Colonic mucosa (tissue), 4 donors: ENCODE data around the gene DHDH. TPM values are rescaled to one million over a fixed set of nuclear protein-coding genes. Genes with fewer than 3 reads are reported as not detected.

Source experiments
- DNase-seq: peaks from one replicate; pipeline ENCODE4 v3.0.0-alpha.2; 2020
- H3K27ac ChIP-seq: fragments of 200-600 bp; one replicate; pipeline ENCODE4 v1.8.0; 2021
- H3K27me3 ChIP-seq: fragments of 200-600 bp; one replicate; pipeline ENCODE4 v1.8.0; 2021
- H3K36me3 ChIP-seq: fragments of 200-600 bp; one replicate; pipeline ENCODE4 v1.8.0; 2021
- H3K4me1 ChIP-seq: fragments of 200-600 bp; one replicate; pipeline ENCODE4 v1.8.0; 2021; ENCODE audit warnings: mild to moderate bottlenecking
- H3K4me3 ChIP-seq: fragments of 200-600 bp; one replicate; pipeline ENCODE4 v1.8.0; 2021
- H3K9ac ChIP-seq, 2 donors: one replicate each; pipeline ENCODE4 v1.7.0; 2013; ENCODE audit warnings: control low read depth in 2 of 2, low read depth in 2 of 2, low read length in 2 of 2
- H3K9me3 ChIP-seq: fragments of 200-600 bp; one replicate; pipeline ENCODE4 v1.8.0; 2021
- CTCF ChIP-seq: fragments of 200-600 bp; IDR thresholded peaks from one replicate; pipeline ENCODE4 v1.8.0; 2022; ENCODE audit warnings: antibody characterized with exemption, mild to moderate bottlenecking
- intact Hi-C: fragments of 100-400 bp; cut with DNase I; formaldehyde crosslinking; loops from one replicate; pipeline ENCODE4 v1.14.1; 2022
- total RNA-seq, 2 donors: library from RNA; stranded (reverse); fragmentation: NEBNext Ultra II Directional in 1 of 2; extraction: Animal tissue kit (Norgen Biotek cat#: 25700) in 1 of 2; gene quantifications; one replicate each; pipeline ENCODE4 v1.2.1, GENCODE V29; 2021
- donor health status: healthy.
- donor health status: DM: no; HTN: no; CAD: no.
- donor health status: DM: no; HTN: no; CAD: no.

The DHDH gene
- total RNA-seq, 2 donors from 2014 or later: 1.5 TPM; not detected in 1

GRCh38 chr19:48987323-48987722, 53.8 kb downstream of the DHDH start:
- no peak for DNase-seq
- Histone ChIP-seq H3K27me3 (no peaks in the 10 kb centered on the region), H3K36me3 (no peaks in the 10 kb centered on the region), H3K4me3 (no peak overlapping the region), H3K9me3 (no peaks in the 10 kb centered on the region), H3K9ac (no peak overlapping the region), H3K27ac (no peak overlapping the region), H3K4me1 (peaks cover 9% of the 10 kb centered on the region)
- intact Hi-C loops: no loop called here
- no peak for TF ChIP-seq CTCF

GRCh38 chr19:48988286-48988685, 54.8 kb downstream of the DHDH start:
- no peak for TF ChIP-seq CTCF
- H3K9ac ChIP-seq: no peak overlapping the region
- no peak for DNase-seq
- H3K27ac ChIP-seq: no peak overlapping the region
- intact Hi-C loops: no loop called here
- H3K4me3 ChIP-seq: no peak overlapping the region
- peaks cover 9% of the 10 kb centered on the region for H3K4me1 ChIP-seq
- no peaks in the 10 kb centered on the region for H3K9me3 ChIP-seq
- H3K36me3 ChIP-seq: no peaks in the 10 kb centered on the region
- H3K27me3 ChIP-seq: no peaks in the 10 kb centered on the region

- intact Hi-C loops: no loop called here
- Histone ChIP-seq H3K27me3 (no peaks in the 10 kb centered on the region), H3K9ac (no peak overlapping the region), H3K4me3 (no peak overlapping the region), H3K36me3 (no peaks in the 10 kb centered on the region), H3K4me1 (peaks cover 9% of the 10 kb centered on the region), H3K27ac (no peak overlapping the region), H3K9me3 (no peaks in the 10 kb centered on the region)
- no peak for DNase-seq
- TF ChIP-seq CTCF: no peak
Measured at GRCh38 chr19:48988860-48989259, 55.4 kb downstream of the DHDH start.

- intact Hi-C loops: no loop called here
- DNase-seq: no peak
- H3K4me1 ChIP-seq: peaks cover 9% of the 10 kb centered on the region
- H3K9ac ChIP-seq: no peak overlapping the region
- no peak overlapping the region for H3K4me3 ChIP-seq
- no peaks in the 10 kb centered on the region for H3K9me3 ChIP-seq
- H3K27me3 ChIP-seq: no peaks in the 10 kb centered on the region
- no peak overlapping the region for H3K27ac ChIP-seq
- TF ChIP-seq CTCF: no peak
- H3K36me3 ChIP-seq: no peaks in the 10 kb centered on the region
Measured at GRCh38 chr19:48989701-48990291, 56.3 kb downstream of the DHDH start.

GRCh38 chr19:48990400-48990799, 56.9 kb downstream of the DHDH start:
- Histone ChIP-seq H3K27ac (no peak overlapping the region), H3K4me1 (peaks cover 9% of the 10 kb centered on the region), H3K9ac (no peak overlapping the region), H3K27me3 (no peaks in the 10 kb centered on the region), H3K36me3 (no peaks in the 10 kb centered on the region), H3K9me3 (no peaks in the 10 kb centered on the region), H3K4me3 (no peak overlapping the region)
- DNase-seq: no peak
- intact Hi-C loops: no loop called here
- TF ChIP-seq CTCF: no peak
